ENCODE data around the gene CTSA.

DNA sequence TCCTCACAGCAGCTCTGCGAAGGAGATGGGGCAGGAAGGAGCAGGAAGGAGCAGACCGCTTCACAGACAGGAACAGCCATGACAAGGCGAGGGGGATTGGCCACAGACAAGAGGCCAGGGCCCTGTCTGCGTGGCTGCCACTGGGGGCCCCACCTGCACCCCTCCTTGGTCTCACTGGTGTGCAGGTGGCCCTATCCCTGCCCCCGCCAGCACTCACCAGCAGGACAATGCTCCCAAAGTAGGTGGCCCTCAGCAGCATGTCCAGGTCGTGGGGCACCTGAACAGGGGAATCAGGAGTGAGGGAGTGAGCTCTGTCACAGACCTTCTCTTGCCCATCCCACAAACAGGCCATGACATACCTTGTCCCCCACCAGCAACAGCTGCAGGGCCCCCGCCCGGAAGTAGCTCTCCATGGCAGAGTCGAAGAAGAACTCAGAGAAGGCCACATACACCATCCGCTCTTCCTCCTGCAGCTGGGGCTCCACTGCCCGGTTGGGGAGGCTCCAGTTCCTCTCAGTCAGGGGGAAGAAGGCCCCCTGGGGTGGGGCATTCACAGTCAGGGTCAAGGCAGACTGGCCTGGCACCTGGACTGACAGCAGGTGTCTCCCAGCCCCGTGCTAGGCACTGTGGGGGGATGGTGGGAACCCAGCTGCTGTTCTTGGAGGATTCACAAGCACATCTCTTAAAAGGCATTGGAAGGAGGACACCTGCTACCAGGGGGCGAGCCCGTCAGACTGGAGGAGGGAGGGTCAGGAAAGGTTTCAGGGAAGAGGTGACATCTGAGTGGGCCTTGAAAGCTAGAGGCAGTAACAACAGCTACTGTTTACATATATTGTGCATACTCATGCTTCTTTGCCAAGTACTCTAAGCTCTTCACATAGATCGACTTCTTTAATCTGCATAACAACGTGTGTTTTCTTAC lies 13.7 kb downstream of the CTSA start:
- TF ChIP-seq, protein P1, sequence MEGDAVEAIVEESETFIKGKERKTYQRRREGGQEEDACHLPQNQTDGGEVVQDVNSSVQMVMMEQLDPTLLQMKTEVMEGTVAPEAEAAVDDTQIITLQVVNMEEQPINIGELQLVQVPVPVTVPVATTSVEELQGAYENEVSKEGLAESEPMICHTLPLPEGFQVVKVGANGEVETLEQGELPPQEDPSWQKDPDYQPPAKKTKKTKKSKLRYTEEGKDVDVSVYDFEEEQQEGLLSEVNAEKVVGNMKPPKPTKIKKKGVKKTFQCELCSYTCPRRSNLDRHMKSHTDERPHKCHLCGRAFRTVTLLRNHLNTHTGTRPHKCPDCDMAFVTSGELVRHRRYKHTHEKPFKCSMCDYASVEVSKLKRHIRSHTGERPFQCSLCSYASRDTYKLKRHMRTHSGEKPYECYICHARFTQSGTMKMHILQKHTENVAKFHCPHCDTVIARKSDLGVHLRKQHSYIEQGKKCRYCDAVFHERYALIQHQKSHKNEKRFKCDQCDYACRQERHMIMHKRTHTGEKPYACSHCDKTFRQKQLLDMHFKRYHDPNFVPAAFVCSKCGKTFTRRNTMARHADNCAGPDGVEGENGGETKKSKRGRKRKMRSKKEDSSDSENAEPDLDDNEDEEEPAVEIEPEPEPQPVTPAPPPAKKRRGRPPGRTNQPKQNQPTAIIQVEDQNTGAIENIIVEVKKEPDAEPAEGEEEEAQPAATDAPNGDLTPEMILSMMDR (conservative IDR thresholded peaks at IDR 0.05) = no peak
- TF ChIP-seq ZFX (IDR thresholded peaks at IDR 0.05) = no peak

All from C4-2B (cell line).